AG04450 (cell line): ENCODE results near the gene MMP23B. TPM values are rescaled to one million over a fixed set of nuclear protein-coding genes. Genes with fewer than 3 reads are reported as not detected.

Experiments used
- CTCF ChIA-PET: fragments of 300-600, 350-600 bp; formaldehyde crosslinking; extraction: SDS; loops from one replicate; lab custom pipeline; 2022; ENCODE audit warnings: antibody characterized with exemption, inconsistent platforms; lab: Charles Lee
- POLR2A ChIA-PET: fragments of 350-600 bp; formaldehyde crosslinking; extraction: SDS; loops from one replicate; lab custom pipeline; 2021; ENCODE audit warnings: antibody characterized with exemption, inconsistent platforms; lab: Yijun Ruan, JAX
- DNase-seq: peaks from one replicate; pipeline ENCODE4 v3.0.0-alpha.2; 2011; ENCODE audit warnings: low read depth, low spot score
- H3K27ac ChIP-seq: one replicate; pipeline ENCODE4 v1.5.1; 2012; ENCODE audit warnings: low read depth, low read length, control low read depth
- H3K27me3 ChIP-seq: one replicate; pipeline ENCODE4 v1.6.0; 2012; ENCODE audit warnings: low read length; ENCODE audit not compliant: control insufficient read depth, insufficient read depth
- H3K4me3 ChIP-seq: 2 replicates; pipeline ENCODE4 v1.5.1; 2011; ENCODE audit warnings: mild to moderate bottlenecking, low read depth, low read length, control low read depth
- H3K9me3 ChIP-seq: 2 replicates; pipeline ENCODE4 v1.5.1; 2012; ENCODE audit warnings: low read length; ENCODE audit not compliant: control insufficient read depth, insufficient read depth
- polyA plus RNA-seq: library from polyadenylated mRNA; depleted of rRNA; stranded (reverse); fragments of >200 nt; gene quantifications from 2 replicates; pipeline ENCODE4 v1.2.3, GENCODE V29; 2011
- TF ChIP-seq, protein P1 (sequence below): IDR thresholded peaks from 2 replicates; pipeline ENCODE4 v1.5.1; 2011; ENCODE audit warnings: low read depth, low read length, control low read depth, inconsistent platforms

Gene MMP23B
- polyA plus RNA-seq, 1 experiment: 4.9 TPM

DNA sequence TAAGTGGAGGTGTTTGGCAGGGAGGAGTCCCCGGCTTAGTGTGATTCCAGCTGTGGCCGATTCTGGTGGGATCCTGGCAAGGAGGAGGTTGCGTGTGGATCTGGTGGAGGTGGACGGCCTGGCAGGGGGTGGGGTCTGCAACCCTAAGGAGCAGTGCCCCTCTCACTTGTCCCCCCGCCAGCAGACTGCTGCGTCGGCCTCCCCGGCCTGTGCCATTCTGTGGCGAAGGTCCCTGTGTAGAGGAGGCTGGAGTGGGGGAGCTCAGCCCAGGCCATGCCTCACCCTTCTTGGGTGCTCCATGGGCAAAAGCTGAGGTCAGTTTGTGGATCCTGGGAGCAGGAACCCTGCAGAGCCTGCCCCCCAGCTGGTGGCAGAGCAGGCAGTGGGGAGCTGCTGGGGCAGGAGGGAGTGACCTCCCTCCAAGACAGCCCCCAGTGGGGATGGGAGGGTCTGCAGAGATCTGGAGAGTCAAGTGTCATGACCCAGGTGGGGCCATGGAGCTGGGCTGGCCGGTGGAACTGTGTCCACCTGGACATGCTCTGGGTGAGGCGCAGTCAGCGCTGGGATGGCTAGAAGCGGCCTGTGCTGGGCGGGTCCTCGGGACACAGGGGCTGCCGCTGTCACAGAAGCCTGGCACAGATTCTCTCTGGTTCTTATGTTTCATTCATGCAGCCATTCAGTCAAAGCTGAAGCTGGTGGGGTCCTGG is 11.4 kb upstream of the MMP23B start:
- TF ChIP-seq, protein P1, sequence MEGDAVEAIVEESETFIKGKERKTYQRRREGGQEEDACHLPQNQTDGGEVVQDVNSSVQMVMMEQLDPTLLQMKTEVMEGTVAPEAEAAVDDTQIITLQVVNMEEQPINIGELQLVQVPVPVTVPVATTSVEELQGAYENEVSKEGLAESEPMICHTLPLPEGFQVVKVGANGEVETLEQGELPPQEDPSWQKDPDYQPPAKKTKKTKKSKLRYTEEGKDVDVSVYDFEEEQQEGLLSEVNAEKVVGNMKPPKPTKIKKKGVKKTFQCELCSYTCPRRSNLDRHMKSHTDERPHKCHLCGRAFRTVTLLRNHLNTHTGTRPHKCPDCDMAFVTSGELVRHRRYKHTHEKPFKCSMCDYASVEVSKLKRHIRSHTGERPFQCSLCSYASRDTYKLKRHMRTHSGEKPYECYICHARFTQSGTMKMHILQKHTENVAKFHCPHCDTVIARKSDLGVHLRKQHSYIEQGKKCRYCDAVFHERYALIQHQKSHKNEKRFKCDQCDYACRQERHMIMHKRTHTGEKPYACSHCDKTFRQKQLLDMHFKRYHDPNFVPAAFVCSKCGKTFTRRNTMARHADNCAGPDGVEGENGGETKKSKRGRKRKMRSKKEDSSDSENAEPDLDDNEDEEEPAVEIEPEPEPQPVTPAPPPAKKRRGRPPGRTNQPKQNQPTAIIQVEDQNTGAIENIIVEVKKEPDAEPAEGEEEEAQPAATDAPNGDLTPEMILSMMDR: no peak
- Histone ChIP-seq H3K9me3 (no peaks in the 10 kb centered on the region; the same call in 1 of the 2 replicates), H3K27me3 (no peaks in the 10 kb centered on the region), H3K4me3 (no peak overlapping the region), H3K27ac (no peak overlapping the region)
- DNase-seq: no peak
- CTCF ChIA-PET: no interaction called here
- POLR2A ChIA-PET: no interaction called here

DNA sequence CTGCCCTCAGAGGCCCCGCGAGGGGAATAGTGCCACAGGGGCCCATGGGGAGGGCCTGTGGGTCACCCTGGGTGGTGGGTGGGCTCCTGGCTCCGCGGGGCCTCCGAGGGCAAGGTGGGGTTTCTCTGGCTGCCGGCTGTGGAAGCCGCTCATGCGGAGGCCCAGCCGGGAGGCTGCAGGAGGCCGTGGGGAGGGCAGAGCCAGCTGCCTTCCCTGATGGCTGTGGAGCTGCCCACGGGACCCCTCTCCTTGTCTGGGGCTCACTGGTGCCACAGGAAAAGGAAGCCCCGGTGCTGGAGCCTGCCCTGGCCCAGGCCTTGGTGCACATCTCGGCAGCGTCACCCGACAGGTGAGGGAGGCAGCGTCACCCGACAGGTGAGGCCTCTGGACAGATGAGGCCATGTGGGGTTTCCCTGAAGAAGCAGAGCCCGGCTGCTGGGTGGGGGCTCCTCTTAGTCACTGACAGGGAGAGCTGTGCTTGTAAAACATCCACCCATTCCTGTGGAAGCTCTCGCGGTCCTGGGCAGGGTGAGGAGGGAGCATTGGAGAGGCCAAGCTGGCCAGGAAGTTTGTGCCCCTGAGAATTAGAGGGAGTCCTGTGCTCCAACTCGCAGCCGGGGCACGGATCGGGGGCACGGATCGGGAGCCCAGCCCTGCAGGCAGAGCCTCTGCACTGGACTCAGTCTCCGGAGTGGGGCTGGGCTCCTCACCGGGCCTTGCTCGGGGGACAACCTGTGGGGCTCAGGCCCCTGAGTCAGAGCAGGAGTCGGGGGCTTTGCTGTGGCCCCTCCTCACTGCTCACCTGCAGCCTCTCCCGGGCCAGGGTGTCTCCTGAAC is 10.6 kb upstream of the MMP23B start:
- CTCF ChIA-PET: no interaction called here
- POLR2A ChIA-PET: no interaction called here
- H3K27me3 ChIP-seq: no peaks in the 10 kb centered on the region
- H3K4me3 ChIP-seq: no peak overlapping the region
- no peak for DNase-seq
- TF ChIP-seq, protein P1: no peak
- no peak overlapping the region for H3K27ac ChIP-seq
- no peaks in the 10 kb centered on the region; the same call in 1 of the 2 replicates for H3K9me3 ChIP-seq

DNA sequence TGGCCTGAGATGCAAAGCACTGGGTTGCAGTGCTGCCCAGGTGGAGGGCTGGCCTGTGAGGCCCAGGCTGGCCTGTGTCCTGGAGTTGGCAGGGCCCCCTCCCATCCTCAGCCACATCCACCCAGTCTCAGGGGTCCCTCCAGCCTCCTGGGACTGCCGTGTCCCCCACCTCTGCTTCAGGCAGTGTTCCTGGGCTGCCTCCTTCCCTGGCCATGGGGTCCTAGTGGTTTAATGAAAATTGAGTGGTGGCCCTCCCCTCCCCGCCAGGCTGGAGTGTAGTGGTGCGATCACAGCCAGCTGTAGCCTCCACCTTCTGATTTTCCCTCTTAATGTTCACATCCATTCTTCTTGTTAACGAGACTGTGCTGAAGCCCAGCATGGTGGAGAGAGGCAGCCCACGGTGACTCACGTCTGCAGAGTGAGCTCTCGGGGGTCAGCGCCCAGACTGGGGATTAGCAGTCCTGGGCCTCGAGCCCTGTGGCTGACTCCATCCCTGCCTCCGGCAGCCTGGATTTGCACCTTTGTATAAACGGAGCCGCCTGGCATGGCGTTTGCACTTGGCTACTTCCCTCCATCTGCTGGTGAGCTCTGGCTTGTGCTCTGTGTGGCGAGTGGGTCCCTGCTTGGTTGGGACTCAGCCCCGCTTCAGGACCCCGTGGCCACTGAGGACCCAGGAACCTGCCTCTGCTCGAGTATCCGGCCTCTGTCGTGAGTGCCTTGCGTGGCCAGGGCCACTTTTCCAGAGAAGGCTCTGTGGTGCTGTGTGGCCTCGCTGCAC is 9.8 kb upstream of the MMP23B start:
- Histone ChIP-seq H3K4me3 (no peak overlapping the region), H3K27ac (no peak overlapping the region), H3K27me3 (no peaks in the 10 kb centered on the region), H3K9me3 (no peaks in the 10 kb centered on the region; the same call in 1 of the 2 replicates)
- POLR2A ChIA-PET: no interaction called here
- CTCF ChIA-PET: no interaction called here
- TF ChIP-seq, protein P1: no peak
- no peak for DNase-seq

DNA sequence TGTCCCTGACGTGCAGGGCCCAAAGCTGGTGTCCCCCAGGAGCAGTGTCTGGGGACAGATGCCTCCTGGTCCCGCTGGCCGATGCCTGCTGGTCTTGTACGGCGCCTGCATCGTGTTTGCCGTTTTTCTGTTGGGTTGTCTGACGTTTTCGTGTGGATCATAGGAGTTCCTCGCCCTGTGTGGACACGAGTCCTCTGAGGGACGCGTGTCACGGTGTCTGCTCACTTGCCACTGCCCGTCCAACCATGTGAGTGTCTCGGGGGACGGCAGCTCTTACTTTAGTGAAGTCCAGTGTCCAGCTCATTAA is 9.2 kb upstream of the MMP23B start:
- TF ChIP-seq, protein P1: no peak
- no peaks in the 10 kb centered on the region; the same call in 1 of the 2 replicates for H3K9me3 ChIP-seq
- H3K27ac ChIP-seq: no peak overlapping the region
- H3K4me3 ChIP-seq: no peak overlapping the region
- POLR2A ChIA-PET: no interaction called here
- DNase-seq: no peak
- H3K27me3 ChIP-seq: no peaks in the 10 kb centered on the region
- CTCF ChIA-PET: no interaction called here
